Measurements from ENCODE around the gene B3GNT7.

The B3GNT7 gene

GRCh38 chr2:231367178-231367577 is 28.3 kb upstream of the B3GNT7 start:
- Histone ChIP-seq H3K36me3 (ENCODE audit: insufficient read depth, insufficient read length, low read length) (no peaks in the 10 kb centered on the region), H3K9ac (ENCODE audit: insufficient read length, low read depth) (no peak overlapping the region), H3K4me3 (ENCODE audit: insufficient read length, low read depth) (no peak overlapping the region), H3K4me1 (ENCODE audit: insufficient read depth, insufficient read length) (peaks cover 41% of the 10 kb centered on the region), H3K27me3 (ENCODE audit: insufficient read depth, insufficient read length) (no peaks in the 10 kb centered on the region), H3K9me3 (ENCODE audit: insufficient read depth, low read length) (no peaks in the 10 kb centered on the region)
- DNase-seq (ENCODE audit: low read depth, low spot score), result no peak
- TF ChIP-seq SUZ12 (IDR thresholded peaks at IDR 0.05; ENCODE audit: extremely low read depth, insufficient read depth, insufficient read length) (no peak), YY1 (IDR thresholded peaks at IDR 0.05; ENCODE audit: insufficient read depth, insufficient read length) (no peak), ZNF274 (IDR thresholded peaks at IDR 0.05; ENCODE audit: low read depth, low read length) (no peak)

GRCh38 chr2:231369580-231370428 is 25.7 kb upstream of the B3GNT7 start:
- Histone ChIP-seq H3K4me1 (ENCODE audit: insufficient read depth, insufficient read length) (peaks cover 43% of the 10 kb centered on the region), H3K27me3 (ENCODE audit: insufficient read depth, insufficient read length) (no peaks in the 10 kb centered on the region), H3K9ac (ENCODE audit: insufficient read length, low read depth) (peak overlapping the region; percentile 69), H3K4me3 (ENCODE audit: insufficient read length, low read depth) (peak overlapping the region; percentile 22), H3K9me3 (ENCODE audit: insufficient read depth, low read length) (peaks cover 11% of the 10 kb centered on the region), H3K36me3 (ENCODE audit: insufficient read depth, insufficient read length, low read length) (no peaks in the 10 kb centered on the region)
- no peak for DNase-seq (ENCODE audit: low read depth, low spot score)
- TF ChIP-seq SUZ12 (IDR thresholded peaks at IDR 0.05; ENCODE audit: extremely low read depth, insufficient read depth, insufficient read length) (no peak), ZNF274 (IDR thresholded peaks at IDR 0.05; ENCODE audit: low read depth, low read length) (no peak), YY1 (IDR thresholded peaks at IDR 0.05; ENCODE audit: insufficient read depth, insufficient read length) (no peak)

GRCh38 chr2:231370429-231370748 is 25.1 kb upstream of the B3GNT7 start:
- no peak for DNase-seq (ENCODE audit: low read depth, low spot score)
- Histone ChIP-seq H3K9ac (ENCODE audit: insufficient read length, low read depth) (peak overlapping the region; percentile 69), H3K4me1 (ENCODE audit: insufficient read depth, insufficient read length) (peaks cover 39% of the 10 kb centered on the region), H3K36me3 (ENCODE audit: insufficient read depth, insufficient read length, low read length) (no peaks in the 10 kb centered on the region), H3K4me3 (ENCODE audit: insufficient read length, low read depth) (no peak overlapping the region), H3K9me3 (ENCODE audit: insufficient read depth, low read length) (peaks cover 17% of the 10 kb centered on the region), H3K27me3 (ENCODE audit: insufficient read depth, insufficient read length) (no peaks in the 10 kb centered on the region)
- TF ChIP-seq ZNF274 (IDR thresholded peaks at IDR 0.05; ENCODE audit: low read depth, low read length), result no peak
- no peak for TF ChIP-seq SUZ12 (IDR thresholded peaks at IDR 0.05; ENCODE audit: extremely low read depth, insufficient read depth, insufficient read length)
- no peak for TF ChIP-seq YY1 (IDR thresholded peaks at IDR 0.05; ENCODE audit: insufficient read depth, insufficient read length)

- H3K4me3 ChIP-seq (ENCODE audit: insufficient read length, low read depth), result no peak overlapping the region
- H3K27me3 ChIP-seq (ENCODE audit: insufficient read depth, insufficient read length), result no peaks in the 10 kb centered on the region
- DNase-seq (ENCODE audit: low read depth, low spot score), result peak; percentile 86
- TF ChIP-seq SUZ12 (IDR thresholded peaks at IDR 0.05; ENCODE audit: extremely low read depth, insufficient read depth, insufficient read length) (no peak), ZNF274 (IDR thresholded peaks at IDR 0.05; ENCODE audit: low read depth, low read length) (no peak), YY1 (IDR thresholded peaks at IDR 0.05; ENCODE audit: insufficient read depth, insufficient read length) (no peak)
- H3K9me3 ChIP-seq (ENCODE audit: insufficient read depth, low read length), result peaks cover 17% of the 10 kb centered on the region
- H3K4me1 ChIP-seq (ENCODE audit: insufficient read depth, insufficient read length), result peaks cover 34% of the 10 kb centered on the region
- no peaks in the 10 kb centered on the region for H3K36me3 ChIP-seq (ENCODE audit: insufficient read depth, insufficient read length, low read length)
- peak overlapping the region; percentile 73 for H3K9ac ChIP-seq (ENCODE audit: insufficient read length, low read depth)
These were observed 24.6 kb upstream of the B3GNT7 start for GRCh38 chr2:231370749-231371429.

GRCh38 chr2:231371430-231372054 is 24.0 kb upstream of the B3GNT7 start:
- no peaks in the 10 kb centered on the region for H3K36me3 ChIP-seq (ENCODE audit: insufficient read depth, insufficient read length, low read length)
- DNase-seq (ENCODE audit: low read depth, low spot score), result no peak
- H3K4me1 ChIP-seq (ENCODE audit: insufficient read depth, insufficient read length), result peaks cover 34% of the 10 kb centered on the region
- no peaks in the 10 kb centered on the region for H3K27me3 ChIP-seq (ENCODE audit: insufficient read depth, insufficient read length)
- peaks cover 17% of the 10 kb centered on the region for H3K9me3 ChIP-seq (ENCODE audit: insufficient read depth, low read length)
- H3K9ac ChIP-seq (ENCODE audit: insufficient read length, low read depth), result peak overlapping the region; percentile 73
- TF ChIP-seq SUZ12 (IDR thresholded peaks at IDR 0.05; ENCODE audit: extremely low read depth, insufficient read depth, insufficient read length), result no peak
- TF ChIP-seq ZNF274 (IDR thresholded peaks at IDR 0.05; ENCODE audit: low read depth, low read length), result no peak
- no peak for TF ChIP-seq YY1 (IDR thresholded peaks at IDR 0.05; ENCODE audit: insufficient read depth, insufficient read length)
- H3K4me3 ChIP-seq (ENCODE audit: insufficient read length, low read depth), result no peak overlapping the region

- Histone ChIP-seq H3K27me3 (ENCODE audit: insufficient read depth, insufficient read length) (no peaks in the 10 kb centered on the region), H3K4me3 (ENCODE audit: insufficient read length, low read depth) (no peak overlapping the region), H3K36me3 (ENCODE audit: insufficient read depth, insufficient read length, low read length) (no peaks in the 10 kb centered on the region), H3K4me1 (ENCODE audit: insufficient read depth, insufficient read length) (peaks cover 36% of the 10 kb centered on the region), H3K9ac (ENCODE audit: insufficient read length, low read depth) (peak overlapping the region; percentile 2), H3K9me3 (ENCODE audit: insufficient read depth, low read length) (peaks cover 17% of the 10 kb centered on the region)
- TF ChIP-seq ZNF274 (IDR thresholded peaks at IDR 0.05; ENCODE audit: low read depth, low read length), result no peak
- TF ChIP-seq SUZ12 (IDR thresholded peaks at IDR 0.05; ENCODE audit: extremely low read depth, insufficient read depth, insufficient read length), result no peak
- no peak for TF ChIP-seq YY1 (IDR thresholded peaks at IDR 0.05; ENCODE audit: insufficient read depth, insufficient read length)
- DNase-seq (ENCODE audit: low read depth, low spot score), result no peak
These were observed 23.2 kb upstream of the B3GNT7 start for GRCh38 chr2:231372326-231372725.

- Histone ChIP-seq H3K9me3 (ENCODE audit: insufficient read depth, low read length) (peaks cover 17% of the 10 kb centered on the region), H3K4me1 (ENCODE audit: insufficient read depth, insufficient read length) (peaks cover 40% of the 10 kb centered on the region), H3K27me3 (ENCODE audit: insufficient read depth, insufficient read length) (no peaks in the 10 kb centered on the region), H3K4me3 (ENCODE audit: insufficient read length, low read depth) (no peak overlapping the region), H3K9ac (ENCODE audit: insufficient read length, low read depth) (no peak overlapping the region), H3K36me3 (ENCODE audit: insufficient read depth, insufficient read length, low read length) (no peaks in the 10 kb centered on the region)
- DNase-seq (ENCODE audit: low read depth, low spot score), result no peak
- TF ChIP-seq SUZ12 (IDR thresholded peaks at IDR 0.05; ENCODE audit: extremely low read depth, insufficient read depth, insufficient read length), result no peak
- no peak for TF ChIP-seq ZNF274 (IDR thresholded peaks at IDR 0.05; ENCODE audit: low read depth, low read length)
- no peak for TF ChIP-seq YY1 (IDR thresholded peaks at IDR 0.05; ENCODE audit: insufficient read depth, insufficient read length)
These were observed 22.3 kb upstream of the B3GNT7 start for GRCh38 chr2:231373184-231373583.

All from NT2/D1 (cell line).